ENCODE data around the gene PHGDH.

GRCh38 chr1:119724611-119725218 lies 13.0 kb downstream of the PHGDH start:
- TF ChIP-seq CTCF (IDR thresholded peaks at IDR 0.05) (no peak), POLR2A (IDR thresholded peaks at IDR 0.05) (no peak)
